ENCODE results near the gene SGIP1. TPM values are rescaled to one million over a fixed set of nuclear protein-coding genes. Genes with fewer than 3 reads are reported as not detected.

Gene SGIP1
- total and polyA plus RNA-seq, 2 donors (not counting 3 experiments of a cell fraction or from before 2014, with no cell fraction given) = 30.9 to 68.9 TPM

DNA sequence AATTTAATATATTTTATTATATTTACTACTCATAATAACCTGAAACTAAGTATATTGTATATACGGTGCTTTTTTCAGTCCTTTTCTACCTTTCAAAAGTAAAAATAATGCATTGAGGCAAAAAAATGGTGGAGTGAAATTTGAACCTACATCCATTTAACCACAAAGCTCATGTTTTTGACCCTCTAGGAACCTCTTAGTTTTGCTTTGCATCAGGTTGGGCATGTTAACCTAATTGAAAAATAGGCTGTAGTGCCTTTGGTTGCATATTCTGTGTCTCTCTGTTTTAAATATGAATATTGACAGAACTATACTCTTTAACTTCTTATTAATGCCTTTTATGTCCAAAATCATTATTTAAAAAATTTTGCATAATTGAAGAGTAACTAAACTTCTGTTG is 3.8 kb downstream of the SGIP1 start:
- TF ChIP-seq MYC (IDR thresholded peaks at IDR 0.05; ENCODE audit: low read depth, low read length) (no peak), POLR2AphosphoS5 (IDR thresholded peaks at IDR 0.05; ENCODE audit: insufficient read depth, low read depth, low read length) (no peak), EZH2 (IDR thresholded peaks at IDR 0.05; ENCODE audit: borderline replicate concordance, low read depth, low read length, severe bottlenecking) (no peak), GATA2 (IDR thresholded peaks at IDR 0.05; ENCODE audit: insufficient read depth, insufficient read length, low read depth, low read length) (no peak), FOS (IDR thresholded peaks at IDR 0.05; ENCODE audit: borderline replicate concordance, insufficient read depth, low read length) (no peak), POLR2A (IDR thresholded peaks at IDR 0.05; ENCODE audit: low read depth, low read length) (no peak), MAX (IDR thresholded peaks at IDR 0.05; ENCODE audit: insufficient read depth, insufficient read length) (no peak), JUN (IDR thresholded peaks at IDR 0.05; ENCODE audit: borderline replicate concordance, insufficient read depth, insufficient read length, low read depth) (no peak)
- TF ChIP-seq, protein P1, sequence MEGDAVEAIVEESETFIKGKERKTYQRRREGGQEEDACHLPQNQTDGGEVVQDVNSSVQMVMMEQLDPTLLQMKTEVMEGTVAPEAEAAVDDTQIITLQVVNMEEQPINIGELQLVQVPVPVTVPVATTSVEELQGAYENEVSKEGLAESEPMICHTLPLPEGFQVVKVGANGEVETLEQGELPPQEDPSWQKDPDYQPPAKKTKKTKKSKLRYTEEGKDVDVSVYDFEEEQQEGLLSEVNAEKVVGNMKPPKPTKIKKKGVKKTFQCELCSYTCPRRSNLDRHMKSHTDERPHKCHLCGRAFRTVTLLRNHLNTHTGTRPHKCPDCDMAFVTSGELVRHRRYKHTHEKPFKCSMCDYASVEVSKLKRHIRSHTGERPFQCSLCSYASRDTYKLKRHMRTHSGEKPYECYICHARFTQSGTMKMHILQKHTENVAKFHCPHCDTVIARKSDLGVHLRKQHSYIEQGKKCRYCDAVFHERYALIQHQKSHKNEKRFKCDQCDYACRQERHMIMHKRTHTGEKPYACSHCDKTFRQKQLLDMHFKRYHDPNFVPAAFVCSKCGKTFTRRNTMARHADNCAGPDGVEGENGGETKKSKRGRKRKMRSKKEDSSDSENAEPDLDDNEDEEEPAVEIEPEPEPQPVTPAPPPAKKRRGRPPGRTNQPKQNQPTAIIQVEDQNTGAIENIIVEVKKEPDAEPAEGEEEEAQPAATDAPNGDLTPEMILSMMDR (IDR thresholded peaks at IDR 0.05; ENCODE audit: extremely low read depth in 1 of 2, insufficient read depth in 1 of 2, low read depth in 1 of 2, low read length in 2 of 2) = no peak
- Histone ChIP-seq H3K27ac (ENCODE audit: insufficient read depth, low read depth, low read length) (no peak overlapping the region), H3K27me3 (ENCODE audit: control insufficient read depth in 2 of 2, insufficient read depth in 2 of 2, low read length in 2 of 2) (no peaks in the 10 kb centered on the region), H3K4me1 (ENCODE audit: control insufficient read depth, extremely low read depth, insufficient read depth, low read length) (peaks cover 35% of the 10 kb centered on the region), H3K9ac (replicated peaks; ENCODE audit: extremely low read depth, insufficient read depth, low read length) (no peak overlapping the region), H3K4me2 (ENCODE audit: insufficient read depth, low read length) (no peak overlapping the region), H4K20me1 (replicated peaks; ENCODE audit: control insufficient read depth, extremely low read depth, insufficient read depth, low read length) (no peaks in the 10 kb centered on the region), H3K4me3 (replicated peaks in 1 of 3; ENCODE audit: insufficient read depth in 1 of 3, low read depth in 1 of 3, low read length in 3 of 3) (no peak overlapping the region), H3K79me2 (ENCODE audit: control insufficient read depth, insufficient read depth, low read length) (no peaks in the 10 kb centered on the region), H3K9me1 (replicated peaks; ENCODE audit: control insufficient read depth, extremely low read depth, insufficient read depth, low read length) (no peaks in the 10 kb centered on the region), H3K36me3 (ENCODE audit: control insufficient read depth in 2 of 2, extremely low read depth in 1 of 2, insufficient read depth in 2 of 2, low read length in 2 of 2) (no peaks in the 10 kb centered on the region), H3K9me3 (replicated peaks; ENCODE audit: control insufficient read depth, insufficient read depth, low read length) (no peaks in the 10 kb centered on the region), H2AFZ (ENCODE audit: low read depth, low read length) (no peak overlapping the region)
- intact Hi-C loops (cut with micrococcal nuclease) (no loop called here), dilution Hi-C loops (cut with MboI; ENCODE audit: extremely low pct_ligation_motif_present, low sequenced_read_pairs) (loop anchor here (25.0 kb wide), 1 partner anchor 200 kb away; no protein-coding TSS in a partner anchor)
- no TSS peak for BruUV-seq (replicated peaks)
- no peak for DNase-seq (ENCODE audit: low read depth, low spot score)
- POLR2A ChIA-PET = no interaction called here
- FAIRE-seq = no peak
- CTCF ChIA-PET = interaction anchor here (1.0 kb wide), 1 partner anchor 61 kb away, joined by 3 read pairs; no protein-coding TSS in a partner anchor
